AG10803 (cell line): Measurements from ENCODE around the gene CCDC27.

Source experiments
- DNase-seq: peaks from one replicate; pipeline ENCODE4 v3.0.0; 2010; ENCODE audit warnings: low read depth
- H3K4me3 ChIP-seq: 2 replicates; pipeline ENCODE4 v1.5.1; 2011; ENCODE audit warnings: mild to moderate bottlenecking, low read length, control low read depth
- TF ChIP-seq, protein P1 (sequence below): conservative IDR thresholded peaks from 2 replicates; pipeline ENCODE4 v1.5.1; 2011; ENCODE audit warnings: mild to moderate bottlenecking, low read length, control low read depth, inconsistent platforms

Gene CCDC27

GRCh38 chr1:3732434-3733093, 19.7 kb upstream of the CCDC27 start:
- no peak overlapping the region for H3K4me3 ChIP-seq
- TF ChIP-seq, protein P1, sequence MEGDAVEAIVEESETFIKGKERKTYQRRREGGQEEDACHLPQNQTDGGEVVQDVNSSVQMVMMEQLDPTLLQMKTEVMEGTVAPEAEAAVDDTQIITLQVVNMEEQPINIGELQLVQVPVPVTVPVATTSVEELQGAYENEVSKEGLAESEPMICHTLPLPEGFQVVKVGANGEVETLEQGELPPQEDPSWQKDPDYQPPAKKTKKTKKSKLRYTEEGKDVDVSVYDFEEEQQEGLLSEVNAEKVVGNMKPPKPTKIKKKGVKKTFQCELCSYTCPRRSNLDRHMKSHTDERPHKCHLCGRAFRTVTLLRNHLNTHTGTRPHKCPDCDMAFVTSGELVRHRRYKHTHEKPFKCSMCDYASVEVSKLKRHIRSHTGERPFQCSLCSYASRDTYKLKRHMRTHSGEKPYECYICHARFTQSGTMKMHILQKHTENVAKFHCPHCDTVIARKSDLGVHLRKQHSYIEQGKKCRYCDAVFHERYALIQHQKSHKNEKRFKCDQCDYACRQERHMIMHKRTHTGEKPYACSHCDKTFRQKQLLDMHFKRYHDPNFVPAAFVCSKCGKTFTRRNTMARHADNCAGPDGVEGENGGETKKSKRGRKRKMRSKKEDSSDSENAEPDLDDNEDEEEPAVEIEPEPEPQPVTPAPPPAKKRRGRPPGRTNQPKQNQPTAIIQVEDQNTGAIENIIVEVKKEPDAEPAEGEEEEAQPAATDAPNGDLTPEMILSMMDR = no peak
- DNase-seq = no peak

GRCh38 chr1:3733094-3733882, 19.0 kb upstream of the CCDC27 start:
- no peak for DNase-seq

DNA sequence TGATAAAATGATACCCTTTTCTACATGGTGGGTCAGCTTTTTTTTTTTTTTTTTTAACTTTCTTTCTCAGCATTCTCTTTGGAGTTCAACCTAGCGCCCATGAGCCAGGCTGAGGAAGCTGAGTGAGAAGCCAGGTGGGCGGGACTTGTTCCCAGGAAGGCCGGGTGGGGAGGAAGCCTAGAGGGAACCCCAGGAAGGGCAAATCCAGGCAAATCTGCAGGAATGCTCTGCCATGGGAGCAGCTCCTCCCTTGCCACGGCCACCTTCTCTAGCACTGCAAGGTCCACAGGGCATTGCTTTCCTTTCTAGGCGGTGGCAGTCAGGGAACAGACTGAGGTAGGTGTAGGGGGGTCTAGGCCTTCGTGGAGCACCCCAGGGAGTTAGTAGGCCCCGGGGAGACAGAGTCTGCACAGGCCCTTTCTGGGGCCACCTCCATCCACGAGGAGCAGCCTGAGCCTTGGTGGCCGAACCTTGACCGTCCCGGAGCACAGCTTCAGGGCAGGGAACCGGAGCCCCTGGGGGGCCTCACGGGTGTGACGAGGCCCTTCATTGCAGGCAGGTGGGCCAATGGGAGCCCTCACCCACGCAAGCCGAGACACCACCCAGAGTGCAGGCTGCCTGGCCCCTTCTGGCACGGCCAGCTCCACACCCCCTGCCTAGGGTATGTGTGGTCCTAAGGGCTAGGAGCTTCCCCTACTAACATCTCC, 18.2 kb upstream of the CCDC27 start:
- TF ChIP-seq, protein P1 = no peak
- no peak for DNase-seq
- H3K4me3 ChIP-seq = no peak overlapping the region

More at GRCh38 chr1:3733094-3733882, 19.0 kb upstream of the CCDC27 start:
- H3K4me3 ChIP-seq = no peak overlapping the region
- TF ChIP-seq, protein P1 = no peak

DNA sequence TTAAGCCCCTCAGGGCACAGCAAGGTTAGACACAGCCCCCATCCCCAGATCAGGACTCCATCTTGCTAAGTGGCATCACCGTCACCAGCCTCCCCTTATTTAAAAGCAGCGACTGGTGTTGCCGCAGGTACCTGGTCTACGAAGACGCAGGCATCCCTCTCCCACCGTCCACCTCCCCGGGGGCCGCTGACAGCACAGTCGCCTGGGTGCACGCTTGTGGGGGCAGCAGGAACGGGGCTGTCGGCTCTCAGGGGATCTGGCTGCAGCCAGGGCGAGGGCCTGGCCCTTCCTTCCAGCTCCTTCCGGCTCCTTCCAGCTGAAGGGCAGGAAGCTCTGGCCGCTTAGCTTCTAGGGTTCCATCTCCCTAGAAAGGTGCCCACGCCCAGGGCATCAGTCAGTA, 17.6 kb upstream of the CCDC27 start:
- no peak for DNase-seq
- TF ChIP-seq, protein P1 = no peak
- no peak overlapping the region for H3K4me3 ChIP-seq

DNA sequence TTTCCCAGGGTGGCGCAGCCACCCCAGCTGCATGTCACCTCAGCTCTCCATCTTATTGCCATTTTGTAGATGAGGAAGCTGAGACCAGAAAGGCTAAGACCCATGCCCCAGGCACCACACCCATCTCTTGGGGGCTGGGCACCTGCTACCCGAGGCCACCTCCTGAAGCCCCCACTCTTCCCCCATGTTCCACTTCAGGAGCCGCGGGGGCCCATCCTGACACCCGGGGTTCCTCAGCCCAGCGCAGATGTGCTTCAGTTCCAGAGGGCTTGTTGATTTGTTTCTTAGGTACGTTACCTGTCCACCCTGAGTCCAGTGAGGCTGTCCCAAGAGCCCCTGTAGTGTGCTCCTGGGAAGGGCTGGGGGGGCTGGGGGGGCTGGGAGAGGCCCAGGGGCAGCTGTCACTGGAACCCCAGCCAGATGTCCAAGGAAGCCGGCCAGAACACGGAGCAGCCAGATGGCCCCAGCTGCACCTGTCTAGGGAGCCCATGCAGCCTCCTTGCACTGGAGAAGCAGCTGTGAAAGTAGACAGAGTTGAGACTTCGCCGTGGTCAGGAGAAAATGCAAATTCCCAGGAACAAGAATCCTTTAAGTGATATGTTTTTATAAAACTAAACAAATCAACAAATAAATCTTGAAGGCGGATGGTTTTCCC, 17.1 kb upstream of the CCDC27 start:
- TF ChIP-seq, protein P1 = no peak
- DNase-seq = no peak
- no peak overlapping the region for H3K4me3 ChIP-seq

DNA sequence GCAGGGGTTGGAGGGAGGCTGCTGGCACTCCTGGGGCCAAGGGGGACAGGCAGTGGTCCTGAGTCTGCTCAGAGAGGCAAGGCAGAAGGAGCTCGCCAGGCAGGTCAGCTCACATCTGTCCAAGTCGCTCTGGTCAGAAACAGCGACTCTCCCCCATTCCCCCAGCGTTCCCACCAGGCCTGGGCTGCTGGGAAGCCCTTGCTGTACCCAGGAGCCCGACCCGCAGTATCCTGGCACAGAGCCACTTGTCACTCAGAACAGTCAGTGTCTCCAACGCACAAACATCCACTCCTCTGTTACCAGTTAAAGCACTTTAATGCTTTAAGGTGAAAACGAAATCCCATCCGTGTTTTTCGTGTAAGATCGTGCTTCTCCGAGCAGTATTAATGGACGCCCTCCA, 16.6 kb upstream of the CCDC27 start:
- H3K4me3 ChIP-seq = no peak overlapping the region
- TF ChIP-seq, protein P1 = no peak
- no peak for DNase-seq
